COLO668 (cell line): ENCODE measurements around the gene AKAP8.
"Not testable (repeated sequence)": the region's sequence is repeated elsewhere in the genome, so short reads cannot be mapped to it uniquely, and the experiment has no call there.

Source experiments
- DNase-seq: peaks from one replicate; lab custom pipeline; 2025; ENCODE audit not compliant: unreplicated experiment; lab: John Stamatoyannopoulos, UW

The AKAP8 gene

GRCh38 chr19:15404097-15404779, 24.7 kb upstream of the AKAP8 start:
- no peak for DNase-seq

GRCh38 chr19:15403151-15403531, 23.6 kb upstream of the AKAP8 start:
- DNase-seq = no peak

- no peak for DNase-seq
These were observed 23.0 kb upstream of the AKAP8 start for GRCh38 chr19:15402411-15403150.

GRCh38 chr19:15401397-15401710, 21.8 kb upstream of the AKAP8 start:
- DNase-seq = no peak

GRCh38 chr19:15400521-15401396, 21.2 kb upstream of the AKAP8 start:
- DNase-seq = no peak

- no peak for DNase-seq
These were observed 20.0 kb upstream of the AKAP8 start for GRCh38 chr19:15399635-15400034.

- DNase-seq = no peak
These were observed 19.6 kb upstream of the AKAP8 start for GRCh38 chr19:15399234-15399515.

GRCh38 chr19:15398501-15399233, 19.1 kb upstream of the AKAP8 start:
- no peak for DNase-seq

- DNase-seq = no peak
These were observed 18.2 kb upstream of the AKAP8 start for GRCh38 chr19:15397782-15398181.

GRCh38 chr19:15397236-15397635, 17.6 kb upstream of the AKAP8 start:
- no peak for DNase-seq

- no peak for DNase-seq
These were observed 16.8 kb upstream of the AKAP8 start for GRCh38 chr19:15396436-15396835.

- not testable (repeated sequence) for DNase-seq
These were observed 15.7 kb upstream of the AKAP8 start for GRCh38 chr19:15395251-15395650.

- DNase-seq = no peak
These were observed 14.8 kb upstream of the AKAP8 start for GRCh38 chr19:15394426-15394825.

GRCh38 chr19:15393963-15394362, 14.4 kb upstream of the AKAP8 start:
- no peak for DNase-seq

- DNase-seq = no peak
These were observed 11.2 kb upstream of the AKAP8 start for GRCh38 chr19:15390814-15391213.

- DNase-seq = no peak
These were observed 2.3 kb upstream of the AKAP8 start for GRCh38 chr19:15381864-15382263.

- DNase-seq = no peak
These were observed 1.8 kb upstream of the AKAP8 start for GRCh38 chr19:15381429-15381828.

GRCh38 chr19:15379999-15380647, 536 bp upstream of the AKAP8 start:
- peak; percentile 45 for DNase-seq

GRCh38 chr19:15378534-15379082, 979 bp downstream of the AKAP8 start:
- DNase-seq = peak; percentile 59

GRCh38 chr19:15374796-15375440, 4.7 kb downstream of the AKAP8 start:
- DNase-seq = no peak
